H7 (cell line): Measurements from ENCODE around the gene GOLGA5. TPM values are rescaled to one million over a fixed set of nuclear protein-coding genes. Genes with fewer than 3 reads are reported as not detected.
"Not testable (repeated sequence)": the region's sequence is repeated elsewhere in the genome, so short reads cannot be mapped to it uniquely, and the experiment has no call there.

Experiments
- DNase-seq: peaks from one replicate; pipeline ENCODE4 v3.0.0; 2012
- H3K27me3 ChIP-seq: 2 replicates; pipeline ENCODE4 v1.6.0; 2011; ENCODE audit warnings: mild to moderate bottlenecking, low read length; ENCODE audit not compliant: control insufficient read depth, insufficient read depth
- H3K36me3 ChIP-seq: replicated peaks from 2 replicates; pipeline ENCODE4 v1.5.1; 2011; ENCODE audit warnings: low read length; ENCODE audit not compliant: control insufficient read depth, insufficient read depth
- H3K4me3 ChIP-seq: 2 replicates; pipeline ENCODE4 v1.5.1; 2011; ENCODE audit warnings: low read depth, mild to moderate bottlenecking, control low read depth, low read length, moderate library complexity; ENCODE audit not compliant: insufficient read depth
- total RNA-seq: library from RNA; depleted of rRNA; stranded (reverse); fragments of >200 nt; shearing (Covaris generic); gene quantifications from 2 replicates; pipeline ENCODE4 v1.2.3, GENCODE V29; 2014

GOLGA5 gene
- total RNA-seq, 1 experiment from 2014 or later, result 30.0 TPM

DNA sequence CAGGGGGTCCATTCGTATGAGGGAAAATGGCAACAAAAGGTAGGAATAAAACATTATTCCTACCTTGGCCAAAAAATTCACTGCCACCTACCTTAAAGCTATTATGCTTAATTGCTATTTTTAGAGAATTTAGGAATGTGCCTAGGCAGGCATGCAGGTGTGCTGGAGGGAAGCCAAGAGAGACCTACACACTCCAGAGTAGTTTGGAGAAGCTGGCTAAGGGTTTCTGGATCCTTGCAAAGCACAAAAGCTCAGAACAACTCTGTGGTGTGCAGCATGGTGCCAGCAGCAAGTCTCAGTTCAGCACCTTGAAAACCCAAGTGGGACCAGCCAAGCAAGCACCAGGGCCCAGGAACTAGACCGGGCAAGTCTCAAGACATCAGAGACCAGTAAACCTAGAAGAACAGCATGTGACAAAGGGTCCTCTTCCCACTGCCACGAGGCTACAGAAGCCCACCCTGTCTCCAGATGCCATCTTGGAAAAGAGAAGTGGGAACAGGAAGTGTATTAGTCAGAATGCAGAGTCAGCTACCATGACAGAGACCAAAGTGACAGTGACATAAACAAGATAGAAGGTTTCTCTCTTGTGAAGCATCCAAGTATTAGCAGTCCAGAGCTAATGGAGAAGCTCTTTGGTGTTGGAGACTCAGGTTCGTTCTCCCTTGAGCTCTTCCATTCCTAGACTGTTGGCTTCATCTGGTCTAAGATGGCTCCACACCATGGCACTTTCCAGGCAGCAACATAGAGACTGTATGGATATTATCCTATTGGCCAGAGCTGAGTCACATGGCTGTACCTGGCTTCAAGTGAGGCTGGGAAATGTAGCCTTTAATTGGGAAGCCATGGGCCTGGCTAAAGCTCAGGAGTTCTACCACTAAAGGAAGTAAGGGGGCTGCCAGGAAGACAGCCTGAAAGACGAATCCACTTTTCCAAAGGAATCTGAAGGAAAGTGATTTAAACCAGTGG lies 30.2 kb upstream of the GOLGA5 start:
- DNase-seq, H3K4me3 ChIP-seq, H3K27me3 ChIP-seq, H3K36me3 ChIP-seq: not testable (repeated sequence)

DNA sequence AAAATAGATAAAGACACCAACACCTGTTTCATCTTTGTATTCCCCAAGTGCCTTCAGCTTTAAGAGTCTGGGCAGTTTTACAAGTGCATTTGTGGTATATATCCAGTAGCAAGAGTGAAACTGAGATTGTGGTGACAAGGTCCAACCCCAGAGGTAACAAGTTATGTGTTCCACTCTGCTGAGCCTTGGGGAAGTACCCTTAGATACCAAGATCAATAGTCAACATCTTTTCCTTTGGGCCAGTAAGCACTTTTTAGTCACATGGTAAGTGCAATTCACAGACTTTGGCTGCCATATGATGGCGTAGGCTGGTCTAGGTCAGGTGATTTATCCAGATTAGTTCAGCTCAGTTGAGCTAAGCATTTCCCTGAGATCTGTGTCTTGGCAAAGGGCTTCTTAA lies 25.9 kb upstream of the GOLGA5 start:
- DNase-seq, H3K36me3 ChIP-seq, H3K27me3 ChIP-seq, H3K4me3 ChIP-seq: not testable (repeated sequence)

DNA sequence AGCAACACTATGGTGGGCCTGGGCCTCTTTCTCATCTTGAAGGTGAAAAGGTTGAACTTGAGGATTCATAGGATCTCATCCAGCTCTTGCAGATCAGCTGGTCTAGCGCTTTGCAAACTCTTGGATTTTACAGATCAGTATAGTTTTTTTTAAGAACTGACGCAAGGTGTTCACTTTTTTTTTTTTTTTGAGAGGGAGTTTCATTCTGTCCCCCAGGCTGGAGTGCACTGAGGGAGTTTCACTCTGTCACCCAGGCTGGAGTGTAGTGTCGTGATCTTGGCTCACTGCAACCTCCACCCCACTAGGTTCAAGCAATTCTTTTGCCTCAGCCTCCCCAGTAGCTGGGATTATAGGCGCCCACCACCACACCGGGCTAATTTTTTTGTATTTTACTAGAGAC lies 25.3 kb upstream of the GOLGA5 start:
- no peaks in the 10 kb centered on the region for H3K27me3 ChIP-seq
- DNase-seq, result no peak
- no peak overlapping the region for H3K4me3 ChIP-seq
- no peaks in the 10 kb centered on the region for H3K36me3 ChIP-seq

DNA sequence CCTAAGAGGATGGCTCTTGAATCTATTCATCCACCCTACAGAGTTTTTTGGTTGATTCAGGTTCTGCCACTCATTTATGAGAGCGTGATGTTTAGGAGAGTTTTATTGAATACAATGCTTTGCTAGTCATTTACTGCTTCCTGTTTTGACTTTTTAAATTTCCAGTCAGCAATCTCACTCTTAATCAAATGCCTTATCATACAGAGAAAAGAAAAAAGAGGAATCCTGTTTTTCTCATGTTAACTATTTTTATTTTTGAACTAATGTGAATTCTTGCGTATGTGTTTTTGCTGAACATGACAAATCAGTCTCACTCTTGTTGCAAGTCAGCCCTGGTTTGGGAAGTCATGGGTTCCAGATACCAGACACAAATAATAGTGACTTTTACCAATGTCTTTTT lies 23.6 kb upstream of the GOLGA5 start:
- no peak for DNase-seq
- no peaks in the 10 kb centered on the region for H3K36me3 ChIP-seq

DNA sequence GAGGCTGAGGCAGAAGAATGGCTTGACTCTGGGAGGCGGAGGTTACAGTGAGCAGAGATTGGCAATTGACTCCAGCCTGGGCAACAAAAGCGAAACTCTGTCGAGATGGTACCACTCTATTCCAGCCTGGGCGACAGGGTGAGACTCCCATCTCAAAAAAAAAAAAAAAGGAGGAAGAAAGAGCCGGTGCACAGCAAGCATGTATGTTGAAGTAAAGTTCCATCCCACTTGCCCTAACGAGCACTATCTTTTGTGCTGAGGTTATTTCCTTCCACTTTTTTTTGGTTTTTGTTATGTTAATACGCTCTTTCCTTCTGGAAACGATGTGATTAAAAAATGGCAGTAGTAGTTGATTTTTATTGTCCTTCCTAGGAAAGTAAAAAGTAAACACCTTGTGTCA lies 19.5 kb upstream of the GOLGA5 start:
- Histone ChIP-seq H3K36me3 (no peaks in the 10 kb centered on the region), H3K27me3 (no peaks in the 10 kb centered on the region), H3K4me3 (no peak overlapping the region)
- no peak for DNase-seq

More for the DNA sequence above, 23.6 kb upstream of the GOLGA5 start:
- H3K27me3 ChIP-seq, result no peaks in the 10 kb centered on the region
- H3K4me3 ChIP-seq, result no peak overlapping the region

DNA sequence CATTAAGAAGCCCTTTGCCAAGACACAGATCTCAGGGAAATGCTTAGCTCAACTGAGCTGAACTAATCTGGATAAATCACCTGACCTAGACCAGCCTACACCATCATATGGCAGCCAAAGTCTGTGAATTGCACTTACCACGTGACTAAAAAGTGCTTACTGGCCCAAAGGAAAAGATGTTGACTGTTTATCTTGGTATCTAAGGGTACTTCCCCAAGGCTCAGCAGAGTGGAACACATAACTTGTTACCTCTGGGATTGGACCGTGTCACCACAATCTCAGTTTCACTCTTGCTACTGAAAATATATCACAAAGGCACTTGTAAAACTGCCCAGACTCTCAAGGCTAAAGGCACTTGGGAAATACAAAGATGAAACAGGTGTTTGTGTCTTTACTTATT lies 18.8 kb upstream of the GOLGA5 start:
- not testable (repeated sequence) for H3K27me3 ChIP-seq, H3K36me3 ChIP-seq, DNase-seq, H3K4me3 ChIP-seq

DNA sequence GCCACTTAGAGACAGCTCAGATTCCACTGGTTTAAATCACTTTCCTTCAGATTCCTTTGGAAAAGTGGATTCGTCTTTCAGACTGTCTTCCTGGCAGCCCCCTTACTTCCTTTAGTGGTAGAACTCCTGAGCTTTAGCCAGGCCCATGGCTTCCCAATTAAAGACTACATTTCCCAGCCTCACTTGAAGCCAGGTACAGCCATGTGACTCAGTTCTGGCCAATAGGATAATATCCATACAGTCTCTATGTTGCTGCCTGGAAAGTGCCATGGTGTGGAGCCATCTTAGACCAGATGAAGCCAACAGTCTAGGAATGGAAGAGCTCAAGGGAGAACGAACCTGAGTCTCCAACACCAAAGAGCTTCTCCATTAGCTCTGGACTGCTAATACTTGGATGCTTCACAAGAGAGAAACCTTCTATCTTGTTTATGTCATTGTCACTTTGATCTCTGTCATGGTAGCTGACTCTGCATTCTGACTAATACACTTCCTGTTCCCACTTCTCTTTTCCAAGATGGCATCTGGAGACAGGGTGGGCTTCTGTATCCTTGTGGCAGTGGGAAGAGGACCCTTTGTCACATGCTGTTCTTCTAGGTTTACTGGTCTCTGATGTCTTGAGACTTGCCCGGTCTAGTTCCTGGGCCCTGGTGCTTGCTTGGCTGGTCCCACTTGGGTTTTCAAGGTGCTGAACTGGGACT lies 15.1 kb upstream of the GOLGA5 start:
- not testable (repeated sequence) for DNase-seq, H3K27me3 ChIP-seq, H3K36me3 ChIP-seq, H3K4me3 ChIP-seq

DNA sequence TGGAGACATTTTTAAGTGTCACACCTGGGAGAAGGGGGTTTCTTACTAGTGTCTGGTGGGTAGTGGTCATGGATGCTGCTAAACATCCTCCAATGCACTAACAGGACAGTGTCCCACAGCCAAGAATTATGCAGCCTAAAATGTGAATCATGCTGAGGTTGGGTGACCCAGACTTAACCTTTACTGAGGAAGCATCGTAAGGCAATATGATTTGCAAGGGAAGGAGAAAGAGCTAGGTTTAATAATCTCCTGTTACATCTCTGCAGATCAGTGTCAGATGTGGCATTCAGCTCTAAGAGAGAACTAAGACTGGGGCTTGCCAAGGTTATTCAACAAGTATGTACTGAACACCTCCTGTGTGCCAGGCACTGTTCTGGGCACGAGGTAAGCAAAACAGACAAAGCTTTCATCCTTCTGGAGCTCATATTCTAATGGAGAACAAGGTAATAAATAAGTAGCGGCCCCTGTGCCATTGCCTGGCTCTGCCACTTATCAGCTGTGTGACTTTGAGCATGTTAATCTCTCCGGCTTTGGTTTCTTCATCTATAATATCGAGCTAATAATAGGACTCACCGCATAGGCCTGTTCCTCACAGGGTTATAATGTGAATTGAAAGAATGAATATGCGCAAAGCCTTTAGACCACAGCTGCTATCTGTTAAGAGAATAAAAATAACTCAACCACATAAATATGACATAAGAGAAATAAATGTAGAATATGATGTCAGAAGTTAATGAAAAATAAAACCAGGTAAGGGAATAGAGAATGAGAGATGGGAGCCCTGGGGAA lies 13.5 kb upstream of the GOLGA5 start:
- Histone ChIP-seq H3K4me3 (no peak overlapping the region), H3K27me3 (no peaks in the 10 kb centered on the region), H3K36me3 (no peaks in the 10 kb centered on the region)
- DNase-seq, result no peak

DNA sequence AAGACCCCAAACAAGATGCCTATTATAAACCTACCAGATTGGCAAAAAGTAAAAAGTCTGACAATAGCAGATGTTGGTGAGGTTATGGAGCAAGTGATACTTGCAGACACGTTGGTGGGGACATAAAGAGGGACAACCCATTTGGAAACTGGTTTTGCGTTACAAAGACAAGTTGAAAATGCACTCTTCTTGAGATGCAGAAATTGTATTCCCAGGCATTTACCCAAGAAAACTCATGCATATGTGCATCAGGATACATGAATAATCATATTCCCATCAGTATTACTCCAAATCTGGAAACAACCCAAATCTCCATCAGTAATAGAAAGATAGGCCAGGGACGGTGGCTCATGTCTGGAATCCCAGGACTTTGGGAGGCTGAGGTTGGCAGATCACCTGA lies 12.8 kb upstream of the GOLGA5 start:
- no peaks in the 10 kb centered on the region for H3K27me3 ChIP-seq
- no peaks in the 10 kb centered on the region for H3K36me3 ChIP-seq
- no peak for DNase-seq
- H3K4me3 ChIP-seq, result no peak overlapping the region

DNA sequence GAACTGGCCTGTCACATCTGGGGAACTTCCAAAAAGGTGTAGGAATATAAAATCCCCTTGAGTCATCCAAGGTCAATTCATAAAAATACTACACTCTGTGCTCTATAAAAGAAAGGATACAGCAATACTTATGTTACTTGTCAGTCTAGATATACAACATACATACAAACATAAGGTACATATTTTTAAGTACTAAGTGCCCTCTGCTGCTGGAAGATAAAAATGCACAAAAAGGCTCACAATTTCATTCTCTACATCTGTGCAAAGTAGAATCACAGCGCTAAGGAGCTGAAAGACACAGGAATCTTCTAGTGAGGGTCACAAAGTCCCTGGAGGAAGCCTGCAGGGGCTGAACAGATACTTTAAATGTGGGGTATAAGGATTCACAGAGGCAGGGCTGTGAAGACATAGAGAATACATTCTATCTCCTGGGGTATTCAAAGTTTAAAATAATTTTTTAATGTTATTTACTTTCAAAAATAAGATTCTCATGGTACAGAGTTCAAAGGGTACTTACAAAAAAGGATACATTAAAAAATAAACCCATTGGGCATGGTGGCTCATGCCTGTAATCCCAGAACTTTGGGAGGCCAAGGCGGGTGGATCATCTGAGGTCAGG lies 10.2 kb upstream of the GOLGA5 start:
- no peak overlapping the region for H3K4me3 ChIP-seq
- peak; percentile 32 for DNase-seq
- H3K36me3 ChIP-seq, result no peaks in the 10 kb centered on the region
- H3K27me3 ChIP-seq, result no peaks in the 10 kb centered on the region

DNA sequence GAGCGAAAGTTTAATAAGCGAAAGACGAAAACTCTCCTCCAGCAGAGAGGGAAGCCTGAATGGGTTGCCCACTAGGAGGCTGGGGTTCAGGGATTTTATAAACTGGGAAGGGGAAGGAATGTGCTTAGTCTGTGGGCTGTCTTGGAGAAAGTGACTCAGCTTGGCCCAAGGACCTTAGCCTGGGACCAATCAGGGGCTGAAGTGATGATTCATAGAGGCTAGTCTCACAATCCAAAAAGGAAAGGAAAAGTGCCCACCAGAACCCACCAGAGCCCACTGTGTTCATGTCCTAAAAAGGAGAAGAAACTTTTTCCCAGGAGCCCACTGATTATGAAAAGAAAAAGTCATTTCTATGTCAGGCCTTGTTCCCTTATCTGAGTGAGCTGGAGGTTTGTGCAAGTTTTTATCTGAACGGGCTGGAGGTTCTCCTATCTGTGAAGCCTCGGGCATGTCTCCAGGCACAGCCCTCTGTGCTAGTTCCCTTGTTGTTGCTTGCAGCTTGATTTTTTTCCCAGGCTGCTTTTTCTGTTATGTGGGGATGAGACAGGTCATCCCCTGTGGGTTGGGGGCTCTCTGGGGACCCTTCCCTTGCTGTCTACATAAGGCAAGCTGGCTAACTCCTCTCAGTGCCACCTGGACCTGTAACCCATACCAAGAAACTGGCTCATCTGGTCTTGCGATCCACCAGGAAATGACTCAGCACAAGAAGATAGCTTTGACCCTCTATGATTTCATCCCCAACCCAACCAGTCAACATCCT lies 8.3 kb upstream of the GOLGA5 start:
- Histone ChIP-seq H3K4me3 (no peak overlapping the region), H3K36me3 (no peaks in the 10 kb centered on the region), H3K27me3 (no peaks in the 10 kb centered on the region)
- no peak for DNase-seq

DNA sequence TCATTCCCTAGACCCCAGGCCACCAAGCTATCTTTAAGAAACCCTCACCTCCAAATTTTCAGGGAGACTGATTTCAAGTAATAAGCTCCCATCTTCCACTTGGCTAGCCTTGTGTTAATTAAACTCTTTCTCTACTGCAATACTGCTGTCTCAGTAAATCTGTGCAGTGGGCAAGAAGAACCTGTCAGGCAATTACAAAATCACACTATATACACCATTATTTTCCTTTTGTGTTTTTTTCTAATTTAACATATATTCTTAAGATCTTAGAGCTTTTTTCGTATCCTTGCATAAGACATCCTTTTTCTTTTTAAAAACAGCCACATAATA lies 7.7 kb upstream of the GOLGA5 start:
- no peaks in the 10 kb centered on the region for H3K27me3 ChIP-seq
- no peak overlapping the region for H3K4me3 ChIP-seq
- no peaks in the 10 kb centered on the region for H3K36me3 ChIP-seq
- DNase-seq, result no peak

DNA sequence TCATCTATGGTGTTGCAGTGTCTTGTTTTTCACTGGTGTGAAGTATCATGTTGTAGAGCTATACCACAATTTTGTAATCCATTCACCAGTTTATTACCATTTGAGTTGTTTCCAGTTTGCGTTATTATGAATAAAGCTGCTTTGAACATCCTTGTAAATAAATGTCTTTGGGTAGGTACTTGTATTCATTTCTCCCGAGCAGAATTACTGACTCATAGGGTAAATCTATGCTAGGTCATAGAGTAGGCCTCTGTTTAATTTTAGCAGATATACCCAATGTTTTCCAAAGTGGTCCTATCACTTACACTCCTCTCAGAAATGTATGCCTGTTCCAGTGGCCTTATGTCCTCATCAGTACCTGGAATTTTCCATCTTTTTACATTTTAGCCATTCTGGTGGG lies 6.6 kb upstream of the GOLGA5 start:
- H3K36me3 ChIP-seq, result no peaks in the 10 kb centered on the region
- H3K4me3 ChIP-seq, result no peak overlapping the region
- H3K27me3 ChIP-seq, result no peaks in the 10 kb centered on the region
- no peak for DNase-seq
